ENCODE measurements around the gene IKBKG. TPM values are rescaled to one million over a fixed set of nuclear protein-coding genes. Genes with fewer than 3 reads are reported as not detected.
A peak's percentile ranks its signal among the peaks of the same experiment; 100 is the strongest.

The IKBKG gene
- total RNA-seq, 1 donor from 2014 or later = 6.8 TPM

GRCh38 chrX:154511761-154512160 is 35.7 kb upstream of the IKBKG start:
- no peaks in the 10 kb centered on the region for H3K27me3 ChIP-seq (ENCODE audit: control insufficient read depth in 3 of 3, insufficient read depth in 3 of 3, low read length in 3 of 3)
- no peak overlapping the region for H3K9ac ChIP-seq (ENCODE audit: low read depth in 1 of 3, low read length in 3 of 3)
- peaks cover 6 to 7% (median 6%) of the 10 kb centered on the region in 3 donors for H3K4me1 ChIP-seq (ENCODE audit: control insufficient read depth in 3 of 3, insufficient read depth in 3 of 3, low read length in 3 of 3)
- no peak overlapping the region for H3K4me3 ChIP-seq (ENCODE audit: low read length in 3 of 3)
- peaks cover 6 to 11% (median 11%) of the 10 kb centered on the region in 3 donors for H3K36me3 ChIP-seq (ENCODE audit: control insufficient read depth in 3 of 3, insufficient read depth in 3 of 3, low read length in 3 of 3)
- H3K27ac ChIP-seq (ENCODE audit: low read depth, low read length) = no peak overlapping the region
- no peaks in the 10 kb centered on the region for H3K9me3 ChIP-seq (ENCODE audit: control insufficient read depth in 3 of 3, low read length in 3 of 3)

- H3K9ac ChIP-seq (ENCODE audit: low read depth in 1 of 3, low read length in 3 of 3) = no peak overlapping the region
- peaks cover 4 to 9% (median 8%) of the 10 kb centered on the region in 3 donors for H3K36me3 ChIP-seq (ENCODE audit: control insufficient read depth in 3 of 3, insufficient read depth in 3 of 3, low read length in 3 of 3)
- peaks cover 11 to 16% (median 13%) of the 10 kb centered on the region in 3 donors for H3K4me1 ChIP-seq (ENCODE audit: control insufficient read depth in 3 of 3, insufficient read depth in 3 of 3, low read length in 3 of 3)
- no peak overlapping the region for H3K4me3 ChIP-seq (ENCODE audit: low read length in 3 of 3)
- no peak overlapping the region for H3K27ac ChIP-seq (ENCODE audit: low read depth, low read length)
- no peaks in the 10 kb centered on the region for H3K9me3 ChIP-seq (ENCODE audit: control insufficient read depth in 3 of 3, low read length in 3 of 3)
- no peaks in the 10 kb centered on the region for H3K27me3 ChIP-seq (ENCODE audit: control insufficient read depth in 3 of 3, insufficient read depth in 3 of 3, low read length in 3 of 3)
Observed at GRCh38 chrX:154512879-154513553, 34.4 kb upstream of the IKBKG start.

GRCh38 chrX:154513716-154514115 is 33.7 kb upstream of the IKBKG start:
- H3K9ac ChIP-seq (ENCODE audit: low read depth in 1 of 3, low read length in 3 of 3) = no peak overlapping the region
- H3K4me1 ChIP-seq (ENCODE audit: control insufficient read depth in 3 of 3, insufficient read depth in 3 of 3, low read length in 3 of 3) = peaks cover 11 to 16% (median 13%) of the 10 kb centered on the region in 3 donors
- no peak overlapping the region for H3K27ac ChIP-seq (ENCODE audit: low read depth, low read length)
- no peaks in the 10 kb centered on the region for H3K9me3 ChIP-seq (ENCODE audit: control insufficient read depth in 3 of 3, low read length in 3 of 3)
- H3K27me3 ChIP-seq (ENCODE audit: control insufficient read depth in 3 of 3, insufficient read depth in 3 of 3, low read length in 3 of 3) = no peaks in the 10 kb centered on the region
- peaks cover 2 to 6% (median 4%) of the 10 kb centered on the region in 3 donors for H3K36me3 ChIP-seq (ENCODE audit: control insufficient read depth in 3 of 3, insufficient read depth in 3 of 3, low read length in 3 of 3)
- H3K4me3 ChIP-seq (ENCODE audit: low read length in 3 of 3) = no peak overlapping the region

GRCh38 chrX:154515090-154515965 is 32.1 kb upstream of the IKBKG start:
- Histone ChIP-seq H3K4me1 (ENCODE audit: control insufficient read depth in 3 of 3, insufficient read depth in 3 of 3, low read length in 3 of 3) (peaks cover 11 to 16% (median 13%) of the 10 kb centered on the region in 3 donors), H3K36me3 (ENCODE audit: control insufficient read depth in 3 of 3, insufficient read depth in 3 of 3, low read length in 3 of 3) (no peaks in the 10 kb centered on the region), H3K27ac (ENCODE audit: low read depth, low read length) (peak overlapping the region; percentile 91), H3K9ac (ENCODE audit: low read depth in 1 of 3, low read length in 3 of 3) (peak overlapping the region; percentile 84 to 88 (median 87)), H3K27me3 (ENCODE audit: control insufficient read depth in 3 of 3, insufficient read depth in 3 of 3, low read length in 3 of 3) (no peaks in the 10 kb centered on the region), H3K9me3 (ENCODE audit: control insufficient read depth in 3 of 3, low read length in 3 of 3) (no peaks in the 10 kb centered on the region), H3K4me3 (ENCODE audit: low read length in 3 of 3) (peak overlapping the region; percentile 78 to 82 (median 79))

GRCh38 chrX:154515966-154516655 is 31.3 kb upstream of the IKBKG start, which contains the start of gene FAM3A:
Gene FAM3A (minus strand): TSS chrX:154516232. CDS start chrX:154515772, 460 bp downstream.
- Histone ChIP-seq H3K9ac (ENCODE audit: low read depth in 1 of 3, low read length in 3 of 3) (peak within 1 kb of the TSS; percentile 86 to 88 (median 87)), H3K36me3 (ENCODE audit: control insufficient read depth in 3 of 3, insufficient read depth in 3 of 3, low read length in 3 of 3) (no peaks in the 10 kb centered on the region), H3K4me3 (ENCODE audit: low read length in 3 of 3) (peak within 1 kb of the TSS; percentile 79 to 82 (median 79)), H3K27me3 (ENCODE audit: control insufficient read depth in 3 of 3, insufficient read depth in 3 of 3, low read length in 3 of 3) (no peaks in the 10 kb centered on the region), H3K9me3 (ENCODE audit: control insufficient read depth in 3 of 3, low read length in 3 of 3) (no peaks in the 10 kb centered on the region), H3K4me1 (ENCODE audit: control insufficient read depth in 3 of 3, insufficient read depth in 3 of 3, low read length in 3 of 3) (peaks cover 11 to 16% (median 13%) of the 10 kb centered on the region in 3 donors), H3K27ac (ENCODE audit: low read depth, low read length) (peak within 1 kb of the TSS; percentile 91)

GRCh38 chrX:154516656-154517100 is 30.7 kb upstream of the IKBKG start:
- no peaks in the 10 kb centered on the region for H3K9me3 ChIP-seq (ENCODE audit: control insufficient read depth in 3 of 3, low read length in 3 of 3)
- H3K27me3 ChIP-seq (ENCODE audit: control insufficient read depth in 3 of 3, insufficient read depth in 3 of 3, low read length in 3 of 3) = no peaks in the 10 kb centered on the region
- peak overlapping the region; percentile 55 to 86 (median 85) for H3K9ac ChIP-seq (ENCODE audit: low read depth in 1 of 3, low read length in 3 of 3)
- no peaks in the 10 kb centered on the region for H3K36me3 ChIP-seq (ENCODE audit: control insufficient read depth in 3 of 3, insufficient read depth in 3 of 3, low read length in 3 of 3)
- H3K4me3 ChIP-seq (ENCODE audit: low read length in 3 of 3) = peak overlapping the region; percentile 76 to 80 (median 79)
- H3K27ac ChIP-seq (ENCODE audit: low read depth, low read length) = peak overlapping the region; percentile 80
- peaks cover 11 to 16% (median 13%) of the 10 kb centered on the region in 3 donors for H3K4me1 ChIP-seq (ENCODE audit: control insufficient read depth in 3 of 3, insufficient read depth in 3 of 3, low read length in 3 of 3)

GRCh38 chrX:154517101-154517781 is 30.2 kb upstream of the IKBKG start:
- Histone ChIP-seq H3K4me3 (ENCODE audit: low read length in 3 of 3) (peak overlapping the region; percentile 76 to 80 (median 79)), H3K36me3 (ENCODE audit: control insufficient read depth in 3 of 3, insufficient read depth in 3 of 3, low read length in 3 of 3) (no peaks in the 10 kb centered on the region), H3K9me3 (ENCODE audit: control insufficient read depth in 3 of 3, low read length in 3 of 3) (no peaks in the 10 kb centered on the region), H3K27ac (ENCODE audit: low read depth, low read length) (peak overlapping the region; percentile 80), H3K27me3 (ENCODE audit: control insufficient read depth in 3 of 3, insufficient read depth in 3 of 3, low read length in 3 of 3) (no peaks in the 10 kb centered on the region), H3K4me1 (ENCODE audit: control insufficient read depth in 3 of 3, insufficient read depth in 3 of 3, low read length in 3 of 3) (peaks cover 11 to 16% (median 13%) of the 10 kb centered on the region in 3 donors), H3K9ac (ENCODE audit: low read depth in 1 of 3, low read length in 3 of 3) (peak overlapping the region in 2 of 3 donors; percentile 55 to 85)

GRCh38 chrX:154519389-154519788 is 28.0 kb upstream of the IKBKG start:
- Histone ChIP-seq H3K4me1 (ENCODE audit: control insufficient read depth in 3 of 3, insufficient read depth in 3 of 3, low read length in 3 of 3) (peaks cover 11 to 16% (median 13%) of the 10 kb centered on the region in 3 donors), H3K9me3 (ENCODE audit: control insufficient read depth in 3 of 3, low read length in 3 of 3) (no peaks in the 10 kb centered on the region), H3K4me3 (ENCODE audit: low read length in 3 of 3) (no peak overlapping the region), H3K36me3 (ENCODE audit: control insufficient read depth in 3 of 3, insufficient read depth in 3 of 3, low read length in 3 of 3) (no peaks in the 10 kb centered on the region), H3K27ac (ENCODE audit: low read depth, low read length) (no peak overlapping the region), H3K9ac (ENCODE audit: low read depth in 1 of 3, low read length in 3 of 3) (no peak overlapping the region), H3K27me3 (ENCODE audit: control insufficient read depth in 3 of 3, insufficient read depth in 3 of 3, low read length in 3 of 3) (no peaks in the 10 kb centered on the region)

Data from skeletal muscle tissue (tissue), 4 donors.